LNCAP (cell line): Measurements from ENCODE around the gene MRPS15.

Source experiments
- CTCF ChIP-seq: fragments of 450-650 bp; IDR thresholded peaks from 2 replicates; pipeline ENCODE4 v1.5.1; 2017; ENCODE audit warnings: mild to moderate bottlenecking

The MRPS15 gene

DNA sequence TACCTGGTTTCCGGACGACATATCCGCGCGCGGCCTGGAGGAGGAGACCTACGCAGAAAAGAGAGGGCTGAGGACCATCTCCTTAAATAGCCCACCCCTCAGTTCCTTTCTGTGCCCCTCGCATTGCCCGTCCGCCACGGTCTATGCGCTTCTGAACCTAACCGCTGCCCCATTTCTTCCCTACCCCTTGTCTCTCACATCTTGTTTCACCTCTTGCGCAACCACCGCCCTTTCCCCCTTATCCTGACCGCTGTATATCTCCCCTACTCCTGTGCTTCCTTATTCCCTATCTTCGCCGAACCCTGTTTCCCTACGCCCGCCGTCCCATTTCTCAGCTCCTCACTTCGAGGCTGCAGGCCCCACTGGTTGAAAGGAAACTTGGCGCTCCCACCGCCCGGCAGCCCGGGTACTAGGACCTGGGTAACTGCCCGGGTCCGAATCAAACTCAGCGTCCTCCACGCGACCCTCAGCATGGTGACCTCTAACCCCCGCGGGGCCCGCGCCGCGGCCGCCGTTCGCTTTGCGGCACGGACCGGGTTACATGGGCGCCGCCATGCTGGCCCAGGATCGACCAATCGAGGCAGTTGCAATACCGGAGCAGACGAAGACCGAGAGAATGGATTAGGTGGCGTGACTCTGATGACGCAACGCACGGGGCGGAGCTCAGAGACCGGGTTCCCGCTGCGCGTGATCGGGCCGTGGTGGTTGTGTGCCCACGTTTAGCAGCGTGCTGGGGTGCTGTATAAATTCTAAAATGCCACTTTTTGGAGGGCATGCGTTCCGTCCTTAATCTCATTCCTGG, at the start of gene MRPS15:
Gene MRPS15 (minus strand): TSS at position 582 of the 802 bp plus-strand sequence. CDS start 109 bp downstream, at position 473.
- TF ChIP-seq CTCF = no peak

- TF ChIP-seq CTCF = no peak
These were observed 48.7 kb upstream of the MRPS15 start for GRCh38 chr1:36512842-36513241.

- TF ChIP-seq CTCF = no peak
These were observed 47.9 kb upstream of the MRPS15 start for GRCh38 chr1:36511804-36512798.

DNA sequence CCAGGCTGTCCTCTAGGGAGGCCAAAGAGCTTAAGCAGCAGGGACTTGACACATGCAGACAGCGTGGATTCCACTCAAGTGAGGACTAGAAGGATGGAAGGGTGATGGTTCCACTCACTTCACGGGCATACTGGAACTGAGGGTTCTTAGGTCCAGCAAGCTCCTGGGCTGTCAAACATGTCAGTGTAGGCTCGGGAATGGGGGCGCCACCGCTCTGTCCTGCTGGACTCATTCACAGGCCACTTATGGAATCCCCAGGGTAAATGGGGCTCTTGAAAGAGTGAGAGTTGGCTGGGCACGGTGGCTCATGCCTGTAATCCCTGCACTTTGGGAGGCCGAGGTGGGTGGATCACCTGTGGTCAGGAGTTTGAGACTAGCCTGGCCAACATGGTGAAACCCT, 46.2 kb upstream of the MRPS15 start:
- no peak for TF ChIP-seq CTCF

DNA sequence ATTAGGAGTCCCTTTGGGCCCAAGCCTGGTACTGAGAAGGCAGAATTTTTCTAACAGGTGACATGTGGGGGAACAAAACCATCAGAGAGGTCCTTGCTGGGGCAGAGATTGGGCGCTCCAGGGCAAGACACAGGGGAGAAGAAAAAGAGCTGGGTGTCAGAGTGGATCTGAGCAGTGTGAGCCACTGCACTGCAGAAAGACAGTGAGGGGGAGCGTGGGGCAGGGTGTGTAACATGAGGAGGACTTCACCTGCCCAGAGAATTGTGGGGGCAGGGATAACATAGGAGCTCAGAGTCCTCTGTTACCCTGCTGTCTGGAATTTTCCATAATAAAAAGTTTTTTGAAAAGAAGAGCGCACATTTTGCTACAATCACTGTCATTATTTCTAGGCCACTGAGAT, 44.1 kb upstream of the MRPS15 start:
- no peak for TF ChIP-seq CTCF

DNA sequence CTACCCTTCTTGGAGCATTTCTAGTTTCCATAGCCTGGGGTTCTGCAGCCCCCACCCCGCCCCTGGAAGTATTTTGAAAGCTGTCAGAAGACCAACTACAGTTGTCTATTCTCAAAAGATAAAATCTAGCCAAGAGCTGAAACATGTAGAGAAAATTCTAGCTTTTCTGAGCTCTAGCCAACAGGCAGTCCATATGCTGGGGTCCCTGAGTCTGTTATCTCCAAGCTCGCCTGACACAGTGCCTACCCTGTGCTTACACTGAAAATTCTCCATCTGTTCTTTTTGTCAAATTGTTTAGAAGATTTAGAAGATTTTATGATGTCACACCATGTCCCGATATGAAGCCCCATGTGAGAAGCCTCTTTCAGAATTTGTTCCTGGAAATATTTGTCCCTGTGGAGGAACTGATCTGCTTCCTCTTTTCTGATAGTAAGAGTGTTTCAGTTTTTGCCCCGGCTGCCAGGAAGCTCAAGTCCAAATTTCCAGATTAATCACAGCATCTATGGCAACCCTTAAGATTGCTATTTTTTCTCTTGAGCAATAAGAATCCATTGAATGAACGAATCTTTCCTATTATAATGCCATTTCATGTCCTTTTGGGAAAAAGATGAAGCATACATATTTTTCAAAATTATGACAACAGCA, 42.2 kb upstream of the MRPS15 start:
- TF ChIP-seq CTCF = no peak

GRCh38 chr1:36503733-36504132, 39.5 kb upstream of the MRPS15 start:
- no peak for TF ChIP-seq CTCF
